K562 (cell line): Measurements from ENCODE around the gene CELSR2. TPM values are rescaled to one million over a fixed set of nuclear protein-coding genes. Genes with fewer than 3 reads are reported as not detected.

Experiments
- CC2D1A ChIP-seq: fragments of 450-650 bp; IDR thresholded peaks from 2 replicates; pipeline ENCODE4 v1.6.1; 2017; ENCODE audit warnings: mild to moderate bottlenecking
- CREB1 ChIP-seq, 2 experiments: sonication (generic) in 1 of 2; formaldehyde crosslinking in 1 of 2; IDR thresholded peaks; 2 replicates each; pipeline versions ENCODE4 v1.6.1 to v1.8.0; 2012 to 2022; ENCODE audit warnings: inconsistent platforms in 1 of 2, mild to moderate bottlenecking in 1 of 2, missing genetic modification reagents in 1 of 2, moderate library complexity in 1 of 2
- DDX20 ChIP-seq: fragments of 450-650 bp; IDR thresholded peaks from 2 replicates; pipeline ENCODE4 v1.6.1; 2016; ENCODE audit warnings: missing genetic modification characterization, low read depth, mild to moderate bottlenecking, missing compliant biosample characterization, moderate library complexity
- FOXJ2 ChIP-seq: fragments of 200-800 bp; sonication (Bioruptor generic); IDR thresholded peaks from 2 replicates; pipeline ENCODE4 v1.6.1; 2016; ENCODE audit warnings: missing genetic modification characterization, missing compliant biosample characterization
- XRCC5 ChIP-seq: fragments of 200-400 bp; formaldehyde crosslinking; IDR thresholded peaks from 2 replicates; pipeline ENCODE4 v1.6.1; 2017; ENCODE audit warnings: low read depth, mild to moderate bottlenecking, low read length
- polyA plus RNA-seq, 8 experiments: library from polyadenylated mRNA; depleted of rRNA in 4 of 8; stranded (reverse) in 5 of 8; unstranded in 3 of 8; fragments of >200 nt; fragmentation: Nextera tagmentation in 2 of 8; fragmentation: Illumina TruSeq in 1 of 8; extraction: Ambion mirVana in 2 of 8; extraction: Trizol in 1 of 8; gene quantifications; 2 replicates each; pipeline versions ENCODE4 v1.2.1 to v1.2.3, GENCODE V29; 2011 to 2014; ENCODE audit warnings: inconsistent platforms in 1 of 8, missing spikeins in 1 of 8
- total RNA-seq, 7 experiments: library from RNA; depleted of rRNA in 6 of 7; stranded (reverse); fragments of >200 nt in 6 of 7; fragmentation: Illumina TruSeq in 2 of 7; extraction: Trizol in 2 of 7; gene quantifications; 2 replicates each; pipeline versions ENCODE4 v1.2.1 to v1.2.3, GENCODE V29; 2011 to 2021; ENCODE audit warnings: low replicate concordance in 1 of 7
- TF ChIP-seq, protein P1 (sequence below), 2 experiments: fragments of 450-650 bp in 1 of 2; sonication (generic) in 1 of 2; formaldehyde crosslinking; conservative IDR thresholded peaks; 2 replicates each; pipeline versions ENCODE4 v1.4.0 to v1.8.1; 2020 to 2022; ENCODE audit warnings: mild to moderate bottlenecking in 1 of 2, missing genetic modification reagents in 1 of 2
- TF ChIP-seq, protein P2 (sequence below): fragments of 250-450 bp; sonication (Bioruptor Pico); IDR thresholded peaks from 2 replicates; pipeline ENCODE4 v1.6.1; 2021; ENCODE audit warnings: mild to moderate bottlenecking

The CELSR2 gene
- total and polyA plus RNA-seq, 9 of the 15 experiments (the other 6 are each of a cell fraction or from before 2014, with no cell fraction given), result 0.31 to 21.9 (median 4.2) TPM

DNA sequence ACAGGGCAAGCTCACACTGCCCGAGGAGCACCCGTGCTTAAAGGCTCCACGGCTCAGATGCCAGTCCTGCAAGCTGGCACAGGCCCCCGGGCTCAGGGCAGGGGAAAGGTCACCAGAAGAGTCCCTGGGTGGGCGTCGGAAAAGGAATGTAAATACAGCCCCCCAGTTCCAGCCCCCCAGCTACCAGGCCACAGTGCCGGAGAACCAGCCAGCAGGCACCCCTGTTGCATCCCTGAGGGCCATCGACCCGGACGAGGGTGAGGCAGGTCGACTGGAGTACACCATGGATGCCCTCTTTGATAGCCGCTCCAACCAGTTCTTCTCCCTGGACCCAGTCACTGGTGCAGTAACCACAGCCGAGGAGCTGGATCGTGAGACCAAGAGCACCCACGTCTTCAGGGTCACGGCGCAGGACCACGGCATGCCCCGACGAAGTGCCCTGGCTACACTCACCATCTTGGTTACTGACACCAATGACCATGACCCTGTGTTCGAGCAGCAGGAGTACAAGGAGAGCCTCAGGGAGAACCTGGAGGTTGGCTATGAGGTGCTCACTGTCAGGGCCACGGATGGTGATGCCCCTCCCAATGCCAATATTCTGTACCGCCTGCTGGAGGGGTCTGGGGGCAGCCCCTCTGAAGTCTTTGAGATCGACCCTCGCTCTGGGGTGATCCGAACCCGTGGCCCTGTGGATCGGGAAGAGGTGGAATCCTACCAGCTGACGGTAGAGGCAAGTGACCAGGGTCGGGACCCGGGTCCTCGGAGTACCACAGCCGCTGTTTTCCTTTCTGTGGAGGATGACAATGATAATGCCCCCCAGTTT is 1.3 kb downstream of the CELSR2 start (continued):
- TF ChIP-seq XRCC5 (no peak), FOXJ2 (no peak), DDX20 (tag) (no peak), CC2D1A (no peak), CREB1 (IDR thresholded peaks at IDR 0.05) (no peak), CREB1 (CRISPR knock-in tag; IDR thresholded peaks at IDR 0.05) (no peak)
- TF ChIP-seq, protein P1, sequence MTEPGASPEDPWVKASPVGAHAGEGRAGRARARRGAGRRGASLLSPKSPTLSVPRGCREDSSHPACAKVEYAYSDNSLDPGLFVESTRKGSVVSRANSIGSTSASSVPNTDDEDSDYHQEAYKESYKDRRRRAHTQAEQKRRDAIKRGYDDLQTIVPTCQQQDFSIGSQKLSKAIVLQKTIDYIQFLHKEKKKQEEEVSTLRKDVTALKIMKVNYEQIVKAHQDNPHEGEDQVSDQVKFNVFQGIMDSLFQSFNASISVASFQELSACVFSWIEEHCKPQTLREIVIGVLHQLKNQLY (CRISPR knock-in tag; conservative IDR thresholded peaks at IDR 0.05), result no peak
- TF ChIP-seq, protein P2, sequence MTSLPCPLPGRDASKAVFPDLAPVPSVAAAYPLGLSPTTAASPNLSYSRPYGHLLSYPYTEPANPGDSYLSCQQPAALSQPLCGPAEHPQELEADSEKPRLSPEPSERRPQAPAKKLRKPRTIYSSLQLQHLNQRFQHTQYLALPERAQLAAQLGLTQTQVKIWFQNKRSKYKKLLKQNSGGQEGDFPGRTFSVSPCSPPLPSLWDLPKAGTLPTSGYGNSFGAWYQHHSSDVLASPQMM (CRISPR knock-in tag), result no peak
